NCI-H2227 (cell line): ENCODE data around the gene SERPINB13.

Source experiments
- DNase-seq: peaks from one replicate; lab custom pipeline; 2025; ENCODE audit not compliant: unreplicated experiment; lab: John Stamatoyannopoulos, UW

The SERPINB13 gene

DNA sequence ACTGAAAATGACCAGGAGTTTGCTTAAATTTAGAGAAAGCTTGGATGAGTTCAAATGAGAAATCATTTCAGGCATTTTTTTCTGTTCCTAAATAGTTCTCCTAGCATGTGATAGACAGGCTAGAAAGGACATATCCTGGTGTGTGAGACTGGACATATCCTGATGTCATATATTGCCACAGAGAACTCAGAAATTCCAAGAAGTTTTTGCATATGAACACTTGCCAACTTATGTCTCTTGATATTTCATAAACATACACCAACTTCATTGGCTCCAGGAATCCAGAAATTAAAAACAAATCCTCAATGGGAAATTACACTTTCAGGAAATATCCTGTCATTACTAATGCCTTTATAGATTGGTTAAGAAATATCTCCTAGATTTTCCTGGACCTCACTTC, 59.8 kb downstream of the SERPINB13 start:
- DNase-seq: no peak

DNA sequence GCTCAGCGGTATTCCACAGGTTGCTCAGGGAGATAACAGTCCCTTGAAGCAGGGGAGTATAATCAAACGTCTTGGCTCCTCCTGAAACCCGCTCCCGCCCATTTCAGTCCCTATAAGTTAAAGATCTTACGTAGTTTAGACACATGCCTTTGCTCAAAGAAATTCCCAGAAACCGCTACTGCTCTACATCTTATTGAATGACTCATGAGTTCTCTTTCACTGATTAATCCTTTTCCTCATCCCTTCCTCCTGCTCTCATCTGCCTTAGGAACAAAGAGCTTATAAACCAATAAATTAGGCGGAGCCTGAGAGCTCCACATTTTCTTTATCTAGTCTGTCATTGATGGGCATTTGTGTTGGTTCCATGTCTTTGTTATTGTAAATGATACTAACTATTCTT, 61.1 kb downstream of the SERPINB13 start:
- DNase-seq: no peak
